ENCODE data around the gene CNPY4.
"Not testable (repeated sequence)": the region's sequence is repeated elsewhere in the genome, so short reads cannot be mapped to it uniquely, and the experiment has no call there.

The CNPY4 gene

GRCh38 chr7:100119970-100120732 lies 717 bp downstream of the CNPY4 start:
- DNase-seq (ENCODE audit: low read depth), result peak; percentile 62

- no peak for DNase-seq (ENCODE audit: low read depth)
These were observed 1.3 kb downstream of the CNPY4 start for GRCh38 chr7:100120733-100121036.

- no peak for DNase-seq (ENCODE audit: low read depth)
These were observed 2.6 kb downstream of the CNPY4 start for GRCh38 chr7:100122067-100122466.

- no peak for DNase-seq (ENCODE audit: low read depth)
These were observed 3.1 kb downstream of the CNPY4 start for GRCh38 chr7:100122568-100122967.

GRCh38 chr7:100124301-100125230 lies 5.1 kb downstream of the CNPY4 start:
- DNase-seq (ENCODE audit: low read depth), result no peak

- DNase-seq (ENCODE audit: low read depth), result no peak
These were observed 7.0 kb downstream of the CNPY4 start for GRCh38 chr7:100126239-100126930.

GRCh38 chr7:100126931-100127865 lies 7.8 kb downstream of the CNPY4 start, which contains the start of gene MBLAC1:
Gene MBLAC1, plus strand, starts transcription at chr7:100126967. Its CDS starts 429 bp downstream, at chr7:100127396.
- DNase-seq (ENCODE audit: low read depth), result peak; percentile 85

- no peak for DNase-seq (ENCODE audit: low read depth)
These were observed 8.6 kb downstream of the CNPY4 start for GRCh38 chr7:100127866-100128636.

GRCh38 chr7:100128637-100128963 lies 9.2 kb downstream of the CNPY4 start:
- no peak for DNase-seq (ENCODE audit: low read depth)

GRCh38 chr7:100130220-100130607 lies 10.8 kb downstream of the CNPY4 start:
- not testable (repeated sequence) for DNase-seq (ENCODE audit: low read depth)

- DNase-seq (ENCODE audit: low read depth), result peak; percentile 73
These were observed 11.4 kb downstream of the CNPY4 start for GRCh38 chr7:100130608-100131453.

- no peak for DNase-seq (ENCODE audit: low read depth)
These were observed 12.7 kb downstream of the CNPY4 start for GRCh38 chr7:100132126-100132525.

- DNase-seq (ENCODE audit: low read depth), result peak; percentile 53
These were observed 13.3 kb downstream of the CNPY4 start for GRCh38 chr7:100132697-100133151.

GRCh38 chr7:100137851-100138760 lies 18.7 kb downstream of the CNPY4 start:
- DNase-seq (ENCODE audit: low read depth), result no peak

GRCh38 chr7:100141555-100141949 lies 22.1 kb downstream of the CNPY4 start:
- DNase-seq (ENCODE audit: low read depth), result no peak

GRCh38 chr7:100142461-100142860 lies 23.0 kb downstream of the CNPY4 start:
- DNase-seq (ENCODE audit: low read depth), result no peak

- not testable (repeated sequence) for DNase-seq (ENCODE audit: low read depth)
These were observed 26.9 kb downstream of the CNPY4 start for GRCh38 chr7:100146350-100146749.

- no peak for DNase-seq (ENCODE audit: low read depth)
These were observed 27.8 kb downstream of the CNPY4 start for GRCh38 chr7:100147278-100147677.

GRCh38 chr7:100148225-100148558 lies 28.8 kb downstream of the CNPY4 start:
- DNase-seq (ENCODE audit: low read depth), result no peak
